C4-2B (cell line): Measurements from ENCODE around the gene FSTL5.

Source experiments
- ZFX ChIP-seq: fragments of 450-650 bp; IDR thresholded peaks from 2 replicates; pipeline ENCODE4 v1.6.1; 2017
- TF ChIP-seq, protein P1 (sequence below): fragments of 450-650 bp; conservative IDR thresholded peaks from 2 replicates; pipeline ENCODE4 v1.5.1; 2017; ENCODE audit warnings: mild to moderate bottlenecking

DNA sequence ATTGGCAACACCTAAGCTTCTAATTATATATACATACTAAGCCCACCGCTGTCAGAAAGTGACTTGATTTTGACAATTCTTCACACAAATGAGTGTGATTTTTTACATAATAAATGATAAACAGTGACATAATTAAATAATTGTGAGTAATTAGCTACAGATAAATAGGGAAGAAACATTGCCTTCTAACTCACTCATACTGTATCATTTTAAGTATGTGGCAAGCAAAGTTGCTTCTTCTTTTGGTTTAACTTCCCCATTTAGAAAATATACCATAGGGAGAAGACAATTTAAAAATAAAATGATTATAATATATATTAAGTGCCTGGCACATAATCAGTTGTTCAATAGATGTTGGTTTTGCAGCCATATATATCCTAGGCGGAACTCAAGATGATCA, 644.2 kb downstream of the FSTL5 start:
- TF ChIP-seq, protein P1, sequence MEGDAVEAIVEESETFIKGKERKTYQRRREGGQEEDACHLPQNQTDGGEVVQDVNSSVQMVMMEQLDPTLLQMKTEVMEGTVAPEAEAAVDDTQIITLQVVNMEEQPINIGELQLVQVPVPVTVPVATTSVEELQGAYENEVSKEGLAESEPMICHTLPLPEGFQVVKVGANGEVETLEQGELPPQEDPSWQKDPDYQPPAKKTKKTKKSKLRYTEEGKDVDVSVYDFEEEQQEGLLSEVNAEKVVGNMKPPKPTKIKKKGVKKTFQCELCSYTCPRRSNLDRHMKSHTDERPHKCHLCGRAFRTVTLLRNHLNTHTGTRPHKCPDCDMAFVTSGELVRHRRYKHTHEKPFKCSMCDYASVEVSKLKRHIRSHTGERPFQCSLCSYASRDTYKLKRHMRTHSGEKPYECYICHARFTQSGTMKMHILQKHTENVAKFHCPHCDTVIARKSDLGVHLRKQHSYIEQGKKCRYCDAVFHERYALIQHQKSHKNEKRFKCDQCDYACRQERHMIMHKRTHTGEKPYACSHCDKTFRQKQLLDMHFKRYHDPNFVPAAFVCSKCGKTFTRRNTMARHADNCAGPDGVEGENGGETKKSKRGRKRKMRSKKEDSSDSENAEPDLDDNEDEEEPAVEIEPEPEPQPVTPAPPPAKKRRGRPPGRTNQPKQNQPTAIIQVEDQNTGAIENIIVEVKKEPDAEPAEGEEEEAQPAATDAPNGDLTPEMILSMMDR: no peak
- no peak for TF ChIP-seq ZFX
